Measurements from ENCODE around the gene GSN. TPM values are rescaled to one million over a fixed set of nuclear protein-coding genes. Genes with fewer than 3 reads are reported as not detected.
A peak's percentile ranks its signal among the peaks of the same experiment; 100 is the strongest.

The GSN gene
- polyA plus RNA-seq, 1 experiment, result 421 TPM

DNA sequence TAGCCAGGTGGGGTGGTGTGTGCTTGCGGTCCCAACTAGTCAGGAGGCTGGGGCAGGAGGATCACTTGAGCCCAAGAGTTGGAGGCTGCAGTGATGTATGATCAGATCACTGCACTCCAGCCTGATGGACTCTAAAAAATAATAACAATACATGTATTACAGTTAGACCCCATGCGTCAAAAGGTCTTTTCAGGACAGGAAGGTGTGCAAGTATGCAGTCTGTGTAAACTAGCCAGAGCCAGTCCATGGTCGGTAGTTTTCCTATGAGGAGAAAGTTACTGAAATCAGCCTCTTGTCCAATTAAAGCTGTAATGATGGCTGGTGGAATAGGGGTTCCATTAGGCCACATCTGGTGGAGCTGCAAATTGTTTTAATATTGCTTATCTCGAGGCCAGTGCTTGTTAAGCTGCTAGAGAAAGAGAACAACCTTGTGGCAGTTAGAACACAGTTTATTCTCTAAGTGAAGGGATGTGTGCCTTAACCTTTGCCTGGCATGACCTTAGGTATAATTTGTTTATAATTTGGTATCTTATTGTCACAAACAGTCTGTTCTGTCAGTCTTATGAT is 103.6 kb downstream of the GSN start:
- no peak overlapping the region for H3K27ac ChIP-seq (ENCODE audit: low read depth, low read length)
- no peak for TF ChIP-seq CTCF (IDR thresholded peaks at IDR 0.05; ENCODE audit: low read depth, low read length)
- no peaks in the 10 kb centered on the region for H3K27me3 ChIP-seq (ENCODE audit: control insufficient read depth, insufficient read depth, low read length)
- POLR2A ChIA-PET, result interaction anchor here (1.6 to 2.5 kb wide), 2 partner anchors 21 to 39 kb away, joined by 6 to 10 read pairs; no protein-coding TSS in a partner anchor
- CTCF ChIA-PET, result interaction anchor here (0.6 to 11.4 kb wide), 3 partner anchors 9 to 52 kb away, joined by 7 to 169 read pairs (median 8); no protein-coding TSS in a partner anchor
- DNase-seq (ENCODE audit: low read depth, low spot score), result no peak
- H3K9me3 ChIP-seq (ENCODE audit: control insufficient read depth, insufficient read depth, low read length), result peaks cover 9% of the 10 kb centered on the region
- H3K4me3 ChIP-seq (ENCODE audit: low read depth, low read length), result no peak overlapping the region

DNA sequence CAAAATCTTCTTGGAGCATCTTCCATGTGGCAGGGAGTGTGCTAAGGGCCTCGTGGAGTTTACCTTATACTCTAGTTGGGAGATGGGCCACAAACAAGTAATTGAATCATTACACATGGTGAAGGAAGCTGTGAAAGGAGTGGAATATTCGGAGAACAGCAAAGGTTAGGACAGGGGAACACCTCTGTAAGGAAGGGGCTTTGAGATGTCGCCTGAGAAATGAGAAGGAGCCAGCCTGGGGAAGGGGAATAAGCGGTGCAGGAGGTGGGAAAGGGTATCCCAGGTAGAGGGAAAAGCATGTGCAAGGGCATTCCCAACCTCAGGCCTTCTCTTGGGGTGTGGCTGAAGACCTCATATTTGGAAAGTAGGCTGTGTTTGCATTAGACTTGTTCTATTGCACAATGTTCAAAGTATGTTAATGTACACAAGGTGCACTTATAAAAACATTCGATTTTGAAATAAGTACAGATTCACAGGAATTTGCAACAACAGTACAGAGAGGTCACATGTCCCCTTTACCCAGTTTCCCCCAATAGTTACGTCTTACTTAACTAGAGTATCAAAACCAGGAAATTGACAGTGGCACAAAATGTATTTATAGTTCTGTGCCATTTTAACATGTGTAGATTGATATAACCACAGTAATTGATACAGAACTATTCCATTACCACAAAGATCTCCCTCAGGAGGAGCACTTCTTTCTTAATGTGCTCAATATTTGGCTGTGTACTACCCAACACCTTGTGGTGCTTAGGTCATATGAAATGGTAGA is 104.5 kb downstream of the GSN start:
- ChIA-PET POLR2A (interaction anchor here (0.7 to 2.5 kb wide), 7 partner anchors 18 to 50 kb away, joined by 3 to 10 read pairs (median 6); no protein-coding TSS in a partner anchor), CTCF (interaction anchor here (0.7 to 11.4 kb wide), 3 partner anchors 26 to 53 kb away, joined by 3 to 169 read pairs (median 7); no protein-coding TSS in a partner anchor)
- peak overlapping the region; percentile 72 for H3K27ac ChIP-seq (ENCODE audit: low read depth, low read length)
- H3K4me3 ChIP-seq (ENCODE audit: low read depth, low read length), result no peak overlapping the region
- TF ChIP-seq CTCF (IDR thresholded peaks at IDR 0.05; ENCODE audit: low read depth, low read length), result no peak
- no peaks in the 10 kb centered on the region for H3K27me3 ChIP-seq (ENCODE audit: control insufficient read depth, insufficient read depth, low read length)
- DNase-seq (ENCODE audit: low read depth, low spot score), result no peak
- peaks cover 9% of the 10 kb centered on the region for H3K9me3 ChIP-seq (ENCODE audit: control insufficient read depth, insufficient read depth, low read length)

GRCh38 chr9:121373011-121373729 is 105.2 kb downstream of the GSN start:
- peak; percentile 68 for DNase-seq (ENCODE audit: low read depth, low spot score)
- Histone ChIP-seq H3K27me3 (ENCODE audit: control insufficient read depth, insufficient read depth, low read length) (no peaks in the 10 kb centered on the region), H3K27ac (ENCODE audit: low read depth, low read length) (peak overlapping the region; percentile 72), H3K4me3 (ENCODE audit: low read depth, low read length) (no peak overlapping the region), H3K9me3 (ENCODE audit: control insufficient read depth, insufficient read depth, low read length) (peaks cover 9% of the 10 kb centered on the region)
- POLR2A ChIA-PET, result interaction anchor here (0.7 to 2.5 kb wide), 6 partner anchors 19 to 51 kb away, joined by 3 to 10 read pairs (median 6); no protein-coding TSS in a partner anchor
- no peak for TF ChIP-seq CTCF (IDR thresholded peaks at IDR 0.05; ENCODE audit: low read depth, low read length)
- CTCF ChIA-PET, result interaction anchor here (0.7 to 11.4 kb wide), 6 partner anchors 26 to 160 kb away, joined by 3 to 169 read pairs (median 6); no protein-coding TSS in a partner anchor

- TF ChIP-seq CTCF (IDR thresholded peaks at IDR 0.05; ENCODE audit: low read depth, low read length), result peak; percentile 53
- no peak overlapping the region for H3K27ac ChIP-seq (ENCODE audit: low read depth, low read length)
- H3K27me3 ChIP-seq (ENCODE audit: control insufficient read depth, insufficient read depth, low read length), result no peaks in the 10 kb centered on the region
- H3K9me3 ChIP-seq (ENCODE audit: control insufficient read depth, insufficient read depth, low read length), result no peaks in the 10 kb centered on the region
- H3K4me3 ChIP-seq (ENCODE audit: low read depth, low read length), result no peak overlapping the region
- ChIA-PET CTCF (interaction anchor here (0.6 to 11.4 kb wide), 16 partner anchors 17 to 844 kb away, joined by 3 to 169 read pairs (median 4); partner anchors contain the start of gene RAB14), POLR2A (no interaction called here)
- no peak for DNase-seq (ENCODE audit: low read depth, low spot score)
Measured at GRCh38 chr9:121376214-121376830, 108.4 kb downstream of the GSN start.

Data from AG04450 (cell line).